GM18867 (cell line): ENCODE data around the gene SUN5.

Source experiments
- ATAC-seq: cut with Tn5 transposase; IDR thresholded peaks from one replicate; pipeline ENCODE4 v1.9.1; 2021; ENCODE audit warnings: mild to moderate bottlenecking, moderate library complexity; ENCODE audit not compliant: unreplicated experiment

The SUN5 gene

GRCh38 chr20:32995802-32996201, 8.4 kb downstream of the SUN5 start:
- ATAC-seq: no peak

- ATAC-seq: no peak
These were observed 10.7 kb downstream of the SUN5 start for GRCh38 chr20:32993496-32994050.

- ATAC-seq: no peak
These were observed 12.2 kb downstream of the SUN5 start for GRCh38 chr20:32991792-32992641.

GRCh38 chr20:32991383-32991782, 12.8 kb downstream of the SUN5 start:
- ATAC-seq: no peak

GRCh38 chr20:32990426-32990825, 13.8 kb downstream of the SUN5 start:
- no peak for ATAC-seq

- ATAC-seq: no peak
These were observed 14.5 kb downstream of the SUN5 start for GRCh38 chr20:32989507-32990283.

- no peak for ATAC-seq
These were observed 16.2 kb downstream of the SUN5 start for GRCh38 chr20:32988008-32988407.

- no peak for ATAC-seq
These were observed 17.0 kb downstream of the SUN5 start for GRCh38 chr20:32987044-32987825.

- ATAC-seq: no peak
These were observed 17.8 kb downstream of the SUN5 start for GRCh38 chr20:32986331-32986966.

- no peak for ATAC-seq
These were observed 18.6 kb downstream of the SUN5 start for GRCh38 chr20:32985596-32985995.

GRCh38 chr20:32984631-32985354, 19.4 kb downstream of the SUN5 start:
- no peak for ATAC-seq

- no peak for ATAC-seq
These were observed 20.0 kb downstream of the SUN5 start for GRCh38 chr20:32984196-32984595.

- ATAC-seq: no peak
These were observed 20.6 kb downstream of the SUN5 start for GRCh38 chr20:32983459-32984112.

- no peak for ATAC-seq
These were observed 21.4 kb downstream of the SUN5 start for GRCh38 chr20:32982617-32983458.

- ATAC-seq: no peak
These were observed 23.2 kb downstream of the SUN5 start for GRCh38 chr20:32980990-32981389.

GRCh38 chr20:32980131-32980941, 23.9 kb downstream of the SUN5 start:
- no peak for ATAC-seq

- ATAC-seq: no peak
These were observed 24.8 kb downstream of the SUN5 start for GRCh38 chr20:32979201-32979998.
